ENCODE data around the gene ABCA13.
"Not testable (repeated sequence)": the region's sequence is repeated elsewhere in the genome, so short reads cannot be mapped to it uniquely, and the experiment has no call there.

The ABCA13 gene

DNA sequence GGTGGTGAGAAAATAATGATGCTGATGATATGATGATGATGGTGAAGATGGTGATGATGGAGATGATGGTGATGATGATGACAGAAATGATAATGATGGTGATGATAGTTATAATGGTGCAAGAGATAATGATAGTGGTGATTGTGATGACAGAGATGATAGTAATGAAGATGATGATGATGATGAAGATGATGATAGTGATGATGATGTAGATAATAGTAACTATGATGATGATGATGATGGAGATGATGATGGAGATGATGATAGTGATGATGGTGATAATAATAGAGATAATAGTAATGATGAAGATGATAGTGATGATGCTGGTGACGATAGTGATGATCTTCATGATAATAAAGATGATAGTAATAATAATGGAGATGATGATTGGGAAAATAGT lies 22.2 kb downstream of the ABCA13 start:
- Histone ChIP-seq H3K36me3 (ENCODE audit: control insufficient read depth in 2 of 2, insufficient read depth in 1 of 2, low read length in 2 of 2) (no peaks in the 10 kb centered on the region), H3K9me3 (ENCODE audit: control insufficient read depth, insufficient read depth, low read depth, low read length) (no peaks in the 10 kb centered on the region), H3K27ac (ENCODE audit: extremely low read depth, low read depth, low read length) (no peak overlapping the region), H3K4me3 (ENCODE audit: low read depth, low read length) (no peak overlapping the region), H3K4me1 (ENCODE audit: control insufficient read depth, insufficient read depth, low read length) (no peaks in the 10 kb centered on the region)
- ChIA-PET POLR2A (no interaction called here), CTCF (no interaction called here)
- TF ChIP-seq, protein P1, sequence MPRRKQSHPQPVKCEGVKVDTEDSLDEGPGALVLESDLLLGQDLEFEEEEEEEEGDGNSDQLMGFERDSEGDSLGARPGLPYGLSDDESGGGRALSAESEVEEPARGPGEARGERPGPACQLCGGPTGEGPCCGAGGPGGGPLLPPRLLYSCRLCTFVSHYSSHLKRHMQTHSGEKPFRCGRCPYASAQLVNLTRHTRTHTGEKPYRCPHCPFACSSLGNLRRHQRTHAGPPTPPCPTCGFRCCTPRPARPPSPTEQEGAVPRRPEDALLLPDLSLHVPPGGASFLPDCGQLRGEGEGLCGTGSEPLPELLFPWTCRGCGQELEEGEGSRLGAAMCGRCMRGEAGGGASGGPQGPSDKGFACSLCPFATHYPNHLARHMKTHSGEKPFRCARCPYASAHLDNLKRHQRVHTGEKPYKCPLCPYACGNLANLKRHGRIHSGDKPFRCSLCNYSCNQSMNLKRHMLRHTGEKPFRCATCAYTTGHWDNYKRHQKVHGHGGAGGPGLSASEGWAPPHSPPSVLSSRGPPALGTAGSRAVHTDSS (tag by site-specific recombination; IDR thresholded peaks at IDR 0.05): peak; percentile 91
- TF ChIP-seq ZNF324 (tag by site-specific recombination; IDR thresholded peaks at IDR 0.05): no peak

DNA sequence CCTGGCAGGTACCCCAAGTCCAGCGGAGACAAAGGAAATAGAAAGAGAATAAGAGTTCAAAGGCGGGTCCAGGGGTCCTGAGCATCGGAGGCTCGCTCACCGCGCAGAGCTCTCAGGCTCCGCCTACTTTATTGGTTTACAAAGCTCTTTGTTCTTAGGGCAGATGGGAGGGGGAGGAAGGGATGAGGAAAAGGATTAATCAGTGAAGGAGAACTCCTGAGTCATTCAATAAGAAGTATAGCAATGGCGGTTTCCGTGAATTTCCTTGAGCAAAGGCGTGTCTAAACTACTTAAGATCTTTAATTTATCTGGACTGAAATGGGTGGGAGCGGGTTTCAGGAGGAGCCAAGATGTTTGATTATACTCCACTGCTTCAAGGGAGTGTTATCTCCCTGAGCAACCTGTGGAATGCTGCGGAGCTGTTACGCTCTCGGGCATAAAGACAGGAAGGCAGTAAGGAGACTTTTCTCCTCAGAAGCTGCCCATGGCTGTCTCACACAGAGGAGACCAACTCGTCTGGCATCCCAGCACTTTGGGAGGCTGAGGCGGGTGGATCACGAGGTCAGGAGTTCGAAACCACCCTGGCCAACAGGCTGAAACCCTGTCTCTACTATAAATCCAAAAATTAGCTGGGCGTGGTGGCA lies 29.8 kb downstream of the ABCA13 start:
- H3K27ac ChIP-seq (ENCODE audit: extremely low read depth, low read depth, low read length); H3K36me3 ChIP-seq (ENCODE audit: control insufficient read depth in 2 of 2, insufficient read depth in 1 of 2, low read length in 2 of 2); POLR2A ChIA-PET; CTCF ChIA-PET; H3K4me3 ChIP-seq (ENCODE audit: low read depth, low read length); H3K9me3 ChIP-seq (ENCODE audit: control insufficient read depth, insufficient read depth, low read depth, low read length); H3K4me1 ChIP-seq (ENCODE audit: control insufficient read depth, insufficient read depth, low read length): not testable (repeated sequence)

DNA sequence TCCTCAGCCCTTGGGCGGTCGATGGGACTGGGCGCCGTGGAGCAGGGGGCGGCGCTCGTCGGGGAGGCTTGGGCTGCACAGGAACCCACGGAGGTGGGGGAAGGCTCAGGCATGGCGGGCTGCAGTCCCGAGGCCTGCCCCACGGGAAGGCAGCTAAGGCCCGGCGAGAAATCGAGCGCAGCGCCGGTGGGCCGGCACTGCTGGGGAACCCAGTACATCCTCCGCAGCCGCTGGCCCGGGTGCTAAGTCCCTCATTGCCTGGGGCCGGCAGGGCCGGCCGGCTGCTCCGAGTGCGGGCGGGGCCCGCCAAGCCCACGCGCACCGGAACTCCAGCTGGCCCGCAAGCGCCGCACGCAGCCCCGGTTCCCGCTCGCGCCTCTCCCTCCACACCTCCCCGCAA lies 31.7 kb downstream of the ABCA13 start:
- H3K36me3 ChIP-seq (ENCODE audit: control insufficient read depth in 2 of 2, insufficient read depth in 1 of 2, low read length in 2 of 2); CTCF ChIA-PET; H3K4me1 ChIP-seq (ENCODE audit: control insufficient read depth, insufficient read depth, low read length); H3K9me3 ChIP-seq (ENCODE audit: control insufficient read depth, insufficient read depth, low read depth, low read length); POLR2A ChIA-PET; H3K27ac ChIP-seq (ENCODE audit: extremely low read depth, low read depth, low read length); H3K4me3 ChIP-seq (ENCODE audit: low read depth, low read length): not testable (repeated sequence)

DNA sequence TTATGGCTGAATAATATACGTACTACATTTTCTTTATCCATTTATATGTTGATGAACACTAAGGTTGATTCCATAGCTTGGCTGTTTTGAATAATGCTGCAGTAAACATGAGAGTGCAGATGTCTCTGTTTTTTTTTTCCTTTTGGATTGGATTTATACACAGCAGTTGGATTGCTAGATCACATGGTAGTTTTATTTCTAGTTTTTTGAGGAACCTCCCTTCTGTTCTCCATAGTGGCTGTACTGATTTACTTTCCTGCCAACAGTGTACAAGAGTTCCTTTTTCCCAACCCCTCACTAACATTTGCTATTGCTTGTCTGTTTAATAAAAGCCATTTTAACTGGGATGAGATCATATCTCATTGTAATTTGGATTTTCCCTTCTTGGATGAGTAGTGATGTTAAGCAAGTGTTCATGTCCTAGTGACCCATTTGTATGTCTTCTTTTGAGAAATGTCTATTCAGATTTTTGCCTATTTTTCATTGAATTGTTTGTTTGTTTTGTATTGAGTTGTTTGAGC lies 36.0 kb downstream of the ABCA13 start:
- no peaks in the 10 kb centered on the region for H3K36me3 ChIP-seq (ENCODE audit: control insufficient read depth in 2 of 2, insufficient read depth in 1 of 2, low read length in 2 of 2)
- no peaks in the 10 kb centered on the region for H3K4me1 ChIP-seq (ENCODE audit: control insufficient read depth, insufficient read depth, low read length)
- H3K27ac ChIP-seq (ENCODE audit: extremely low read depth, low read depth, low read length): no peak overlapping the region
- POLR2A ChIA-PET: no interaction called here
- CTCF ChIA-PET: no interaction called here
- no peak for TF ChIP-seq MYNN (tag by site-specific recombination; IDR thresholded peaks at IDR 0.05; ENCODE audit: borderline replicate concordance)
- TF ChIP-seq ZNF707 (tag by site-specific recombination; IDR thresholded peaks at IDR 0.05): no peak
- no peak for TF ChIP-seq ZNF366 (tag by site-specific recombination; conservative IDR thresholded peaks at IDR 0.05)
- TF ChIP-seq ZNF155 (tag by site-specific recombination; IDR thresholded peaks at IDR 0.05): no peak
- no peak for TF ChIP-seq ZSCAN16 (tag by site-specific recombination; IDR thresholded peaks at IDR 0.05)
- no peak for TF ChIP-seq ZNF521 (tag by site-specific recombination; IDR thresholded peaks at IDR 0.05)
- no peak for TF ChIP-seq SP7 (tag by site-specific recombination; IDR thresholded peaks at IDR 0.05)
- TF ChIP-seq, protein P2, sequence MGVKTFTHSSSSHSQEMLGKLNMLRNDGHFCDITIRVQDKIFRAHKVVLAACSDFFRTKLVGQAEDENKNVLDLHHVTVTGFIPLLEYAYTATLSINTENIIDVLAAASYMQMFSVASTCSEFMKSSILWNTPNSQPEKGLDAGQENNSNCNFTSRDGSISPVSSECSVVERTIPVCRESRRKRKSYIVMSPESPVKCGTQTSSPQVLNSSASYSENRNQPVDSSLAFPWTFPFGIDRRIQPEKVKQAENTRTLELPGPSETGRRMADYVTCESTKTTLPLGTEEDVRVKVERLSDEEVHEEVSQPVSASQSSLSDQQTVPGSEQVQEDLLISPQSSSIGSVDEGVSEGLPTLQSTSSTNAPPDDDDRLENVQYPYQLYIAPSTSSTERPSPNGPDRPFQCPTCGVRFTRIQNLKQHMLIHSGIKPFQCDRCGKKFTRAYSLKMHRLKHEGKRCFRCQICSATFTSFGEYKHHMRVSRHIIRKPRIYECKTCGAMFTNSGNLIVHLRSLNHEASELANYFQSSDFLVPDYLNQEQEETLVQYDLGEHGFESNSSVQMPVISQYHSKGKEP (tag by site-specific recombination; IDR thresholded peaks at IDR 0.05): no peak
- TF ChIP-seq, protein P3, sequence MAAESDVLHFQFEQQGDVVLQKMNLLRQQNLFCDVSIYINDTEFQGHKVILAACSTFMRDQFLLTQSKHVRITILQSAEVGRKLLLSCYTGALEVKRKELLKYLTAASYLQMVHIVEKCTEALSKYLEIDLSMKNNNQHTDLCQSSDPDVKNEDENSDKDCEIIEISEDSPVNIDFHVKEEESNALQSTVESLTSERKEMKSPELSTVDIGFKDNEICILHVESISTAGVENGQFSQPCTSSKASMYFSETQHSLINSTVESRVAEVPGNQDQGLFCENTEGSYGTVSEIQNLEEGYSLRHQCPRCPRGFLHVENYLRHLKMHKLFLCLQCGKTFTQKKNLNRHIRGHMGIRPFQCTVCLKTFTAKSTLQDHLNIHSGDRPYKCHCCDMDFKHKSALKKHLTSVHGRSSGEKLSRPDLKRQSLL (tag by site-specific recombination; IDR thresholded peaks at IDR 0.05): no peak
- TF ChIP-seq ZNF433 (tag by site-specific recombination; IDR thresholded peaks at IDR 0.05; ENCODE audit: low read depth): no peak
- TF ChIP-seq HOXD13 (CRISPR knock-in tag; IDR thresholded peaks at IDR 0.05; ENCODE audit: borderline replicate concordance): no peak
- TF ChIP-seq ZNF121 (tag by site-specific recombination; IDR thresholded peaks at IDR 0.05): no peak
- TF ChIP-seq ZNF549 (tag by site-specific recombination; IDR thresholded peaks at IDR 0.05): no peak
- no peak for TF ChIP-seq SP3 (tag by site-specific recombination; IDR thresholded peaks at IDR 0.05)
- TF ChIP-seq ZNF664 (tag by site-specific recombination; IDR thresholded peaks at IDR 0.05): no peak
- no peak for TF ChIP-seq ZEB2 (tag by site-specific recombination; IDR thresholded peaks at IDR 0.05)
- no peaks in the 10 kb centered on the region for H3K9me3 ChIP-seq (ENCODE audit: control insufficient read depth, insufficient read depth, low read depth, low read length)
- no peak overlapping the region for H3K4me3 ChIP-seq (ENCODE audit: low read depth, low read length)
